ENCODE measurements around the gene FTO.

The FTO gene

GRCh38 chr16:53756275-53756996, 52.5 kb downstream of the FTO start:
- no peak for DNase-seq

- DNase-seq, result no peak
These were observed 54.1 kb downstream of the FTO start for GRCh38 chr16:53757971-53758609.

- DNase-seq, result no peak
These were observed 58.2 kb downstream of the FTO start for GRCh38 chr16:53761962-53762703.

- DNase-seq, result no peak
These were observed 62.5 kb downstream of the FTO start for GRCh38 chr16:53766304-53767016.

GRCh38 chr16:53768167-53768566, 64.2 kb downstream of the FTO start:
- DNase-seq, result no peak

- DNase-seq, result no peak
These were observed 64.6 kb downstream of the FTO start for GRCh38 chr16:53768593-53768992.

- DNase-seq, result no peak
These were observed 65.2 kb downstream of the FTO start for GRCh38 chr16:53769185-53769584.

- no peak for DNase-seq
These were observed 65.8 kb downstream of the FTO start for GRCh38 chr16:53769787-53770186.

GRCh38 chr16:53770641-53771040, 66.7 kb downstream of the FTO start:
- no peak for DNase-seq

GRCh38 chr16:53771655-53772497, 67.9 kb downstream of the FTO start:
- no peak for DNase-seq

GRCh38 chr16:53773150-53773846, 69.3 kb downstream of the FTO start:
- DNase-seq, result peak; percentile 41

GRCh38 chr16:53773881-53774280, 69.9 kb downstream of the FTO start:
- no peak for DNase-seq

GRCh38 chr16:53775106-53775820, 71.3 kb downstream of the FTO start:
- DNase-seq, result no peak

- no peak for DNase-seq
These were observed 72.0 kb downstream of the FTO start for GRCh38 chr16:53775821-53776431.

GRCh38 chr16:53779186-53779585, 75.2 kb downstream of the FTO start:
- DNase-seq, result no peak

- no peak for DNase-seq
These were observed 76.1 kb downstream of the FTO start for GRCh38 chr16:53780051-53780450.

GRCh38 chr16:53781023-53781605, 77.2 kb downstream of the FTO start:
- DNase-seq, result no peak

GRCh38 chr16:53782148-53782547, 78.2 kb downstream of the FTO start:
- DNase-seq, result no peak

- DNase-seq, result no peak
These were observed 80.3 kb downstream of the FTO start for GRCh38 chr16:53784291-53784690.

GRCh38 chr16:53785044-53785443, 81.1 kb downstream of the FTO start:
- no peak for DNase-seq
